Stimulated activated CD4-positive, alpha-beta T cell treated with anti-CD3 and anti-CD28 coated beads, TNF-alpha, amount 100 ng/mL, for 4 hours (primary cell): Measurements from ENCODE around the gene PHLDA1.
A peak's percentile ranks its signal among the peaks of the same experiment; 100 is the strongest.

Experiments
- DNase-seq, 3 experiments: peaks; one replicate each; pipeline ENCODE4 v3.0.0-alpha.2; 2020; ENCODE audit warnings: low read depth in 3 of 3

Gene PHLDA1

DNA sequence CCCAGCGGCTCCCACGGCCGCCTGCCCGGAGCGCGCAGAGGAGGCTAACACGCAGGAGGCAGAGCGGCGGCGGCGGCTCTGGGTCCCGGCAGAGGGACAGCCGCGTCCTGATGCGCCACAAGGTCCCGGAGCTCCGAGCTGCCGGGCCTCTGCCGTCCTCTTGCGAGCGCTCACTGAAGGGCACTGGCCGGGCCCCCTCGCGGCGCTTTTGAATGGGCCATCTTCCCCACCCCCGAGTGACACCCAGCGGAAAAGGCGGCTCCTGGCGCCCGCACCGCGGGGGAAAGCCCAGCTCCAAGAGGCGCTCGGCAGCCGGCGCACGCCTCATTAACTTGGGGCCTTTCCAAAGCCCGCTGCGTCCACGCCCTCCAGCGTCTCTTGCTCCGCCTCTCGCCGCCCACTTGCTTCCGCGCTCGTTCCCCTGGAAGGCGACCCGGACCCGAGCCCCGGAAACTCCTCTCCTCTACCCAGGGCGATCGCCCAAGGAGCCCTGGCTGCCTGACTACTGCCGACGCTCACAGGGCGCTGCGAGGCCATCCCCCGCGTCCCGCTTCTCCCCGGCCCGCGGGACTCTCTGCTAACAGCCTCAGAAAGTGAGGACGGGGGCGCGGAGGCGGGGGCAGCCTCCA is at the start of gene PHLDA1:
TSS of gene PHLDA1 (minus strand) at position 363 of the 629 bp plus-strand sequence.
- DNase-seq, result peak; percentile 87 to 93 (median 91)

GRCh38 chr12:76080729-76081415 is 49.3 kb upstream of the PHLDA1 start:
- DNase-seq, result no peak

DNA sequence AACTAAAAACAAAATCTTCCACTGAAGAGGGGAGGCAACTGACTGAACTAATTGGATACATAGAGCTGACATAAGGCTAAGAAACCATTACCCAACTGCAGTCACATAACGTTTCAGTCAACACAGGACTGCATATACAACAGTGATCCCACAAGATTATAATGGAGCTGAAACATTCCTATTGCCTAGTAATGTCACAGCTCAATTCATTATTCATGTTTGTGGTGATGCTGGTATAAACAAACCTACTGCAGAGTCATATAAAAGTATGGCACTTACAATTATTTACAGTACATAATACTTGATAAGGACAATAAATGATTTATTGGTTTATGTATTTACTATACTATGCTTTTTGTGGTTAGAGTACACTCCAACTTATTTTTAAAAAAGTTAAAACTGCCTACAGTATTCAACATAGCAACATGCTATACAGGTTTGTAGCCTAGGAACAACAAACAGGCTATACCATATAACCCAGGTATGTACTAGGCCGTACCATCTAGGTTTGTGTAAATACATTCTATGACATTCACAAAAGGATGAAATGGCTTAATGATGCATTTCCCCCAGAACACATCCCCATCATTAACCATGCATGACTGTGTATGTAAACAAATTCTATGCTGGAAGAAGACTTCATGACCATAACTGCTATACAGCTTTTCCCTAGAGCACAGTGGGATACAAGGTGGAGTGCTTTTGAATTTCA is 48.6 kb upstream of the PHLDA1 start:
- DNase-seq, result no peak

GRCh38 chr12:76078748-76079147 is 47.2 kb upstream of the PHLDA1 start:
- no peak for DNase-seq

- no peak for DNase-seq
Measured at GRCh38 chr12:76075448-76075847, 43.9 kb upstream of the PHLDA1 start.

- no peak for DNase-seq
Measured at GRCh38 chr12:76074701-76075336, 43.2 kb upstream of the PHLDA1 start.

GRCh38 chr12:76073561-76073960 is 42.0 kb upstream of the PHLDA1 start:
- DNase-seq, result no peak

- no peak for DNase-seq
Measured at GRCh38 chr12:76072568-76072967, 41.0 kb upstream of the PHLDA1 start.

DNA sequence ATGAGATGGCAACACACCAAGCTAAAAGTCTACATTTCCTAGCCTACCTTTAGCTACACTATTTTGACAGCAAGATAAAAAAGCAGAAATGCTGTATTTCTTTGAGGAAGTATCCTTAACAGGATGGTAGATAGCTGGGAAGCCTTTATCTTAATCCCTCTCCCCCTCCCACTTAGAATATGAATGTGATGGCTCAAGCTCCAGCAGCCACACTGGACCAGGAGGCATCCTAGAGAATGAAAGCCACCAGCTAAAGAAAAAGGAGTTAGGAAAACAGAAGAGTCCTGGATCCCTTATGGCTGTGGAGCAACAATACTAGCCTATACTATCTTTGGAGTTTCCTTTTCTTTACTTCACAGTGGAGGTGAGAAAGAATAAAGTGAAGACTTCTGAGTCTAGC is 37.8 kb upstream of the PHLDA1 start:
- no peak for DNase-seq

- DNase-seq, result no peak
Measured at GRCh38 chr12:76065917-76066316, 34.3 kb upstream of the PHLDA1 start.

DNA sequence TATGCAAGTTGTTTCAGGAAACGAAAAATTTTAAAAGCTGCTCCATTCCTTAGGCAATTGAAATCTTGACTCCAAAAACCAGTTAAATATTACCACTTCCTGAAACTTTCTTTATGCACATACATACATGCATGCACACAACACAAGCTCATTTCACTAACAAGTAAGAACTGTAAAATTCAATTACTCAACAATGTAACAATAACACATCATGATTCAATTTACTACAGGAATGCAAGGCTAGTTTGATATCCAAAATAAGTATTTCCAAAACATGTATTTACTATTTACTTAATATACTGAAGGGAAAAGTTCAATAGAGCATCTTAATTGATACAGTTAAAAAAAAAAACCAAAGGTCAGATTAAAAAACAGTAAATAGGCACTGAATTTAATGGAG is 33.3 kb upstream of the PHLDA1 start:
- DNase-seq, result no peak

- DNase-seq, result no peak
Measured at GRCh38 chr12:76060111-76060510, 28.5 kb upstream of the PHLDA1 start.

DNA sequence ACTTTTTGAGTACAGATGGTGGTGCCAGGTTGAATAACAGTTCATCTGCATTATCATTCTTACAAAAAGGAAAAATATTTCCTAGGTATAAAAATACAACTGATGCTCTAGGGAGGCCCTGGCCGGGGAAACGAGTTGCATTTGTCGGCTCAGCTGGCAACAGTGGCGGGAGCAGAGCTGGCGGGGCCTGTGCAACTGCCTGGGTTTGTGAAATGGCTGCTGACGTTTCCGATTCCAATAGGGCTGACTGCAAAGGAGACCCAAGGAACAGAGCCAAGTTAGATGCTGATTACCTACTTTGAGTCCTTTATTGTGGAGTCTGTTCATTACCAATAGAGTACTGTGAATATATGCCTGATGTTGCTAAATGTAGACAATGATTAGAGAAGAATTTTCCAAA is 25.8 kb upstream of the PHLDA1 start:
- DNase-seq, result no peak

GRCh38 chr12:76055393-76055792 is 23.8 kb upstream of the PHLDA1 start:
- DNase-seq, result no peak

DNA sequence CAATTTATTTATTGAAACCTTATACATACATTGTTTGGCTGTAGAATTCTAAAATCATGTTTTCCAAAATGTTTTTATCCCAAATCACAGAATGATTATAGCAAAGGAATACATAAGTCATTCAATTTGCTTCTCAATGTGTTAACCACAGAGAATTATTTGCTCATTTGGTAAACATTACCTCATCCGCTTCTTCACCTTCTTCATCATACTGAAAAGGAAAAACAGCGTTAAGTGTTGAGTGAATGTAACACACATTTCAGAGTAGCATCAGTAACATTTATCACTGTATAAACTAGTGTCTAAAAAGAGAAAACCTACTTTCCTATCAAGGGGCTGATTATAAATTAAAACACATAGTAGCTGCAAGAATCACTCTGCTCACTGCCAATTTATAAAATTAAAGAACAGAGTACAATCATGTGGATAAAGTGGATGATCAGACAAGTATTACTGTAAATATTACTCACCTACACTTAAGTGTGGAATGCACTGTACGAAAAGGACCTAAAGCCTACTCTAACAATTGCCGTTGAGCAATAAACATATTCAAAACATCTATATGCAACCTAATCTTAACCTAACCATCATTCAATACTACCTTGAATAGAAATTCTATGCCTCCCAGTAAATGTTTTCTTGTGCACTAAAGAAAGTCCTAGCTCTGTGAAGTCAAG is 18.1 kb upstream of the PHLDA1 start:
- no peak for DNase-seq

DNA sequence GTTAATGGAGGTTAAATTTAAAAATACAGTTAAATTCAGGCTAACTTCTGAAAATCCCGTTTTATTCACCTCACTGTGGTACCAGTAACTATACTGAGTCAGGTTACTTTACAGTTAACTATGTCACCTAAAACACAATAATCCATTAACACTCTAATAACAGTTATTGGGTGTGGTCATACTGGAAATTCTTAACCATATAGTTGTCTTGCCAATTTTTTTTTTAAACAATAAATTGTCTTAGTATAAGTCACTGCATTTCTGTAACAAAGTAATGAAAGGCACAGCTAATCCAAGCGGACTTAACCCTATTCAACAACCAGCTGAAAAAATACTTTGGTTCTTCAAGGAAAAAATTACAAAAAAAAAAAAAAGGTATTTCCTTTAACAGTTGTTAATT is 16.2 kb upstream of the PHLDA1 start:
- DNase-seq, result no peak

- DNase-seq, result no peak
Measured at GRCh38 chr12:76047060-76047459, 15.5 kb upstream of the PHLDA1 start.

DNA sequence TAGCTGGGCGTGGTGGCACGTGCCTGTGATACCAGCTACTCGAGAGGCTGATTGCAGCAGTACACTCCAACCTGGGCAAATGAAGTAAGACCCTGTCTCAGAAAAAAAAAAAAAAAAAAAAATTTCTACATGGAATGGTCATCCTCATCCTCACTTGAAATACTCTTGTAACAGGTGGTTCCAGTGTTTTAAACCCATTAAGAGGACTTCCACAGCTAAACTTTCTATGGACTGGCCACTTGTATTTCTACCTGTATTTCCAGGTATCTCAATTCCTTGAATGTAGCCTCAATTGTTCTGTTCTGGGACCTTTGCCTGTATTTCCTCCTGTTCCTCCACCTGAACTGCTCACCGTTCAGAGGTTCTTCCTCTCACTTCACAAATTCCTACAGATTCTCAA is 11.8 kb upstream of the PHLDA1 start:
- no peak for DNase-seq

DNA sequence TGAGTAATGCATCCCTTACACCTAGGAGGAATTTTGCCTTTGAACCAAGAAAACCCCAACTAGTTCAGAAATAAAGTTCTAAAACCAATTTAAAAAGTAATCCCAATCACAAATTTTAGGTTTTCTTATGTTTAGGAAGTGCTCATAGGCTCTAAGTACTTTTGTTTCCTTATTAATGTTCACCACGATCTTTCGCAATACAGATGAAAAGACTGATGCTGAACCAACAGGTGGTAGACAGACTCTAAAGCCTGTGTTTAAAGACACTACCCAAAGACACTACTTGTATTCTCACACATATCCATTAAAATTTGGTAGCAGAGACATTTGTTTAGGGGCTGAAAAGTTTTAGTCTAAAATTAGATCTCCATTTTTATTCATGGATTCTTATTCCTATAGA is 10.6 kb upstream of the PHLDA1 start:
- no peak for DNase-seq

- DNase-seq, result no peak
Measured at GRCh38 chr12:76041406-76041805, 9.8 kb upstream of the PHLDA1 start.

DNA sequence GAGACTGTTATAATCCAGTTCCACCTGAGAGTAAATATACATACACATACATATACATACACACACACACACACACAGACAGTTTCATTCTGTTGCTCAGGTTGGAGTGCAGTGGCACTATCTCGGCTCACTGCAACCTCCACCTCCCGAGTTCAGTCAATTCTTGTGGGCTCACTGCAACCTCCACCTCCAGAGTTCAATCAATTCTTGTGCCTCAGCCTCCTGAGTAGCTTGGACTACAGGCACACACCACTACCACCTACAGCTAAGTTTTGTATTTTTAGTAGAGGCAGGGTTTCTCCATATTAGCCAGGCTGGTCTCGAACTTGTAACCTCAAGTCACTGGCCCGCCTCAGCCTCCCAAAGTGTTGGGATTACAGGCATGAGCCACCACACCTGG is 8.9 kb upstream of the PHLDA1 start:
- DNase-seq, result no peak

GRCh38 chr12:76038176-76038575 is 6.6 kb upstream of the PHLDA1 start:
- DNase-seq, result no peak
